HL-60 (cell line): ENCODE results near the gene FARP1.

Experiments used
- DNase-seq, 2 experiments: peaks; one replicate each; pipeline ENCODE4 v3.0.0-alpha.2; 2010 to 2020; ENCODE audit warnings: low read depth in 1 of 2, low spot score in 1 of 2
- H3K27ac ChIP-seq: fragments of 250-450 bp; sonication (Bioruptor Pico); replicated peaks from 2 replicates; pipeline ENCODE4 v1.5.1; 2020; ENCODE audit warnings: mild to moderate bottlenecking, moderate library complexity
- H3K27me3 ChIP-seq: fragments of 250-450 bp; sonication (Bioruptor Pico); 2 replicates; pipeline ENCODE4 v1.5.1; 2021; ENCODE audit warnings: mild to moderate bottlenecking, moderate library complexity; ENCODE audit not compliant: insufficient read depth, poor library complexity, severe bottlenecking
- H3K4me3 ChIP-seq: replicated peaks from 2 replicates; pipeline ENCODE4 v1.5.1; 2011; ENCODE audit warnings: mild to moderate bottlenecking, control low read depth, low read length; ENCODE audit not compliant: insufficient read depth
- GABPA ChIP-seq: IDR thresholded peaks from 2 replicates; pipeline ENCODE4 v1.6.1; 2012; ENCODE audit warnings: low read depth
- POLR2AphosphoS5 ChIP-seq: IDR thresholded peaks from 2 replicates; pipeline ENCODE4 v1.6.1; 2012; ENCODE audit warnings: low read depth
- SPI1 ChIP-seq: IDR thresholded peaks from 2 replicates; pipeline ENCODE4 v1.6.1; 2012; ENCODE audit warnings: low read depth, mild to moderate bottlenecking, borderline replicate concordance
- TF ChIP-seq, protein P1 (sequence below): IDR thresholded peaks from 2 replicates; pipeline ENCODE4 v1.6.1; 2012; ENCODE audit warnings: low read depth; ENCODE audit not compliant: insufficient replicate concordance
- TF ChIP-seq, protein P2 (sequence below): IDR thresholded peaks from one replicate; pipeline ENCODE4 v1.5.1; 2011; ENCODE audit warnings: low read length, control low read depth, inconsistent platforms; ENCODE audit not compliant: insufficient read depth

The FARP1 gene

DNA sequence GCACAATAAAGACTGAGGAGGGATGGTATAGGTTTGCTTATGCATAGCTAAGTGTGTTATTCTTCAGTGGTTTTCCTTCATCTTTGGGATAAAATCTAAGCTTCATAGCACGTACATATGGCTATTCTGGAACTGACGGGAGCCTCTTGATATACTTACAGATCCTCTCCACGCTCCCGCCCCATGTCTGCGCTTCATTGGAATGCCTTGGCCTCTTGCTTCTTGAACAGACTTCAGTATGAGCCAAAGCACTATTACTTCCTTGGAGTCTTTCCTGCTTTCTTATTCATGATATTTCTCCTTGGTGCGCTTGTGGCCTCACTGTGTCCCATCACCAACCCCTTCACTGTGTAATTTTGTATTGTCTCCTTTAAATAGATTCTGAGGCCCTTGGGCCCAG is 145.3 kb downstream of the FARP1 start:
- H3K27ac ChIP-seq = no peak overlapping the region
- no peak for DNase-seq

DNA sequence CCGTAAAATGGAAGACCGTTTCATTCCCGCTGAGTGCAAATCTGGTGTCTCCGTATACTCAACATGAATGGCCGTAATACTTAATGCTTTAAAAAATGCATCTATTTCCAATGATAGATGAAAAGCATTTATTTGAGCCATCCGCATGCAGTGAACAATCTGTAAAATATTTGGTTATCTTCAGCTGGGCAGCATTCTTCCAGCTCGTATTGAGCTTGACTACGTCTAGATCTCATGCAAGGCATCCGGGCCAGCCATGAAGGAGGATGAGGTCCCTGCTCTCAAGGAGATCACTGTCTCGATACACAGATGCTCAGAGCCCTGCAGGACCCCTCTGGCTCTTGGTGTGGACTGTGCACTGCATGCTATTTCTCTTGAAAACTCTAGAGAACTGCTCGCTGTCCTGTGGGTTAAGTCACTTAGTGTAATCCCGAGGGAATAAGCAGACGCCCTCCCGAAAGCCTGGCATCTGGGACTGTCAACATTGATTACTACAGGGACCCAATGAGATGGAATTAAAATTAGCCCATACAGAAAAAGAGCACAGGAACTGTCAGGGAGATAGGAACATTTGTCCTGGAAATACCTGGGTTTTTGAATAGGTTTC is 146.5 kb downstream of the FARP1 start:
- H3K4me3 ChIP-seq = no peak overlapping the region
- H3K27ac ChIP-seq = no peak overlapping the region
- no peak for DNase-seq
- H3K27me3 ChIP-seq = peaks cover 7% of the 10 kb centered on the region
- TF ChIP-seq POLR2AphosphoS5 (no peak), SPI1 (no peak), GABPA (no peak)
- TF ChIP-seq, protein P1, sequence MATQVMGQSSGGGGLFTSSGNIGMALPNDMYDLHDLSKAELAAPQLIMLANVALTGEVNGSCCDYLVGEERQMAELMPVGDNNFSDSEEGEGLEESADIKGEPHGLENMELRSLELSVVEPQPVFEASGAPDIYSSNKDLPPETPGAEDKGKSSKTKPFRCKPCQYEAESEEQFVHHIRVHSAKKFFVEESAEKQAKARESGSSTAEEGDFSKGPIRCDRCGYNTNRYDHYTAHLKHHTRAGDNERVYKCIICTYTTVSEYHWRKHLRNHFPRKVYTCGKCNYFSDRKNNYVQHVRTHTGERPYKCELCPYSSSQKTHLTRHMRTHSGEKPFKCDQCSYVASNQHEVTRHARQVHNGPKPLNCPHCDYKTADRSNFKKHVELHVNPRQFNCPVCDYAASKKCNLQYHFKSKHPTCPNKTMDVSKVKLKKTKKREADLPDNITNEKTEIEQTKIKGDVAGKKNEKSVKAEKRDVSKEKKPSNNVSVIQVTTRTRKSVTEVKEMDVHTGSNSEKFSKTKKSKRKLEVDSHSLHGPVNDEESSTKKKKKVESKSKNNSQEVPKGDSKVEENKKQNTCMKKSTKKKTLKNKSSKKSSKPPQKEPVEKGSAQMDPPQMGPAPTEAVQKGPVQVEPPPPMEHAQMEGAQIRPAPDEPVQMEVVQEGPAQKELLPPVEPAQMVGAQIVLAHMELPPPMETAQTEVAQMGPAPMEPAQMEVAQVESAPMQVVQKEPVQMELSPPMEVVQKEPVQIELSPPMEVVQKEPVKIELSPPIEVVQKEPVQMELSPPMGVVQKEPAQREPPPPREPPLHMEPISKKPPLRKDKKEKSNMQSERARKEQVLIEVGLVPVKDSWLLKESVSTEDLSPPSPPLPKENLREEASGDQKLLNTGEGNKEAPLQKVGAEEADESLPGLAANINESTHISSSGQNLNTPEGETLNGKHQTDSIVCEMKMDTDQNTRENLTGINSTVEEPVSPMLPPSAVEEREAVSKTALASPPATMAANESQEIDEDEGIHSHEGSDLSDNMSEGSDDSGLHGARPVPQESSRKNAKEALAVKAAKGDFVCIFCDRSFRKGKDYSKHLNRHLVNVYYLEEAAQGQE = no peak

More for the DNA sequence above, 145.3 kb downstream of the FARP1 start:
- H3K27me3 ChIP-seq = peaks cover 5% of the 10 kb centered on the region
- no peak overlapping the region for H3K4me3 ChIP-seq
- TF ChIP-seq, protein P1 = no peak
- TF ChIP-seq, protein P2, sequence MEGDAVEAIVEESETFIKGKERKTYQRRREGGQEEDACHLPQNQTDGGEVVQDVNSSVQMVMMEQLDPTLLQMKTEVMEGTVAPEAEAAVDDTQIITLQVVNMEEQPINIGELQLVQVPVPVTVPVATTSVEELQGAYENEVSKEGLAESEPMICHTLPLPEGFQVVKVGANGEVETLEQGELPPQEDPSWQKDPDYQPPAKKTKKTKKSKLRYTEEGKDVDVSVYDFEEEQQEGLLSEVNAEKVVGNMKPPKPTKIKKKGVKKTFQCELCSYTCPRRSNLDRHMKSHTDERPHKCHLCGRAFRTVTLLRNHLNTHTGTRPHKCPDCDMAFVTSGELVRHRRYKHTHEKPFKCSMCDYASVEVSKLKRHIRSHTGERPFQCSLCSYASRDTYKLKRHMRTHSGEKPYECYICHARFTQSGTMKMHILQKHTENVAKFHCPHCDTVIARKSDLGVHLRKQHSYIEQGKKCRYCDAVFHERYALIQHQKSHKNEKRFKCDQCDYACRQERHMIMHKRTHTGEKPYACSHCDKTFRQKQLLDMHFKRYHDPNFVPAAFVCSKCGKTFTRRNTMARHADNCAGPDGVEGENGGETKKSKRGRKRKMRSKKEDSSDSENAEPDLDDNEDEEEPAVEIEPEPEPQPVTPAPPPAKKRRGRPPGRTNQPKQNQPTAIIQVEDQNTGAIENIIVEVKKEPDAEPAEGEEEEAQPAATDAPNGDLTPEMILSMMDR = no peak
- no peak for TF ChIP-seq GABPA
- no peak for TF ChIP-seq POLR2AphosphoS5
- no peak for TF ChIP-seq SPI1

DNA sequence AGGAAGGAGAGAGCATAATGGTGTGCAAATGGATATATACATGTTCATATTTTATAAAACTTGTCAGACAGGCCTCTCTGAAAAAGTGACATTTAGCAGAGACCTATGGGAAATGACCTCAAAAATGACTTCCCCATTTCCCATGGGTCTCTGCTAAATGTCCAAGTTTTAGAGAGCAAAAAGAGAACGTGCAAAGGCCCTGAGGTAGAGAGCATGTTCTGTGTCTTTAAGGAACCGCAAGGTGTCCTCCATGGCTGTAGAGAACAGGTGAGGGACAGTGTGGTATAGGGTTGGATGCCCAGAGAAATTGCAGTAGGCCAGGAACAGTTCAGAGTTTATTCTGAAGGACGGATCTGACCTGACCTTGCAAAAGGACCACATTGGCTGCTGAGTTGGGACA is 147.4 kb downstream of the FARP1 start:
- no peak for DNase-seq
- no peak overlapping the region for H3K4me3 ChIP-seq
- H3K27me3 ChIP-seq = peaks cover 7% of the 10 kb centered on the region
- TF ChIP-seq GABPA = no peak
- TF ChIP-seq, protein P1 = no peak
- TF ChIP-seq POLR2AphosphoS5 = no peak
- TF ChIP-seq, protein P2 = no peak
- TF ChIP-seq SPI1 = no peak
- H3K27ac ChIP-seq = no peak overlapping the region
